HG03025 (cell line): ENCODE data around the gene ZNF207.
A peak's percentile ranks its signal among the peaks of the same experiment; 100 is the strongest.
"Not testable (repeated sequence)": the region's sequence is repeated elsewhere in the genome, so short reads cannot be mapped to it uniquely, and the experiment has no call there.

ENCODE experiments used
- ATAC-seq: cut with Tn5 transposase; IDR thresholded peaks from one replicate; pipeline ENCODE4 v1.9.1; 2021; ENCODE audit warnings: mild to moderate bottlenecking, moderate library complexity; ENCODE audit not compliant: unreplicated experiment, low FRiP score

The ZNF207 gene

GRCh38 chr17:32333187-32333586 lies 16.8 kb upstream of the ZNF207 start:
- ATAC-seq: no peak

GRCh38 chr17:32335046-32335445 lies 14.9 kb upstream of the ZNF207 start:
- ATAC-seq: no peak

- no peak for ATAC-seq
These were observed 14.3 kb upstream of the ZNF207 start for GRCh38 chr17:32335687-32336086.

GRCh38 chr17:32341141-32341856 lies 8.7 kb upstream of the ZNF207 start:
- no peak for ATAC-seq

GRCh38 chr17:32341857-32342602 lies 7.9 kb upstream of the ZNF207 start, which contains the start of gene C17orf75:
C17orf75 (minus strand) TSS chr17:32342173; CDS start chr17:32342139, 34 bp downstream.
- peak; percentile 53 for ATAC-seq

DNA sequence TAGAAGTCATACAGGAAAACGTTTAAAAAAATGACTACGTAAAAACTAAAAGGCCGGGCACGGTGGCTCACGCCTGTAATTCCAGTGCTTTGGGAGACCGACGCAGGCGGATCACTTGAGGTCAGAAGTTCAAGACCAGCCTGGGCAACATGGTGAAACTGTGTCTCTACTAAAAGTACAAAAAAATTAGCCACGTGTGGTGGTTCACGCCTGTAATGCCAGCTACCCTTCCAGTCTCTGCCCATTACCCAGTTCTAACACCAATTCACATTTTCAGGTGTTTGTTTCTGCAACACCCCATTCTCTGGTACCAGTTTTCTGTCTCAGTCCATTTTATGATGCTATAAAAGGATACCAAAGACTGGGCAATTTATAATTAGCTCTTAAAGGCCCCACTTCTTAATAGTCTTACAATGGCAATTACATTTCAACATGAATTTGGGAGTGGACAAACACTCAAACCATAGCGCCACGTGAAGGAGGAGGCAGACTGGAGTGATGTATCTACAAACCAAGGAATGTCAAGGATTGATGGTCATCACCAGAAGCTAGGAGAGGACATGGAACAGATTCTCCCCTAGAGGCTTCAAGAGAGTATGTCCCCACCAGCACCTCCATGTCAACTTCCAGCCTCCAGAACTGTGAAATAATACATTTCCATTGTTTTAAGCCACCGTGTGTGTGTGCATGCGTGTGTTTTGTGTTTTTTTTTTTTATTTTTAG lies 7.2 kb upstream of the ZNF207 start:
- ATAC-seq: no peak

- ATAC-seq: no peak
These were observed 3.9 kb upstream of the ZNF207 start for GRCh38 chr17:32345951-32346600.

DNA sequence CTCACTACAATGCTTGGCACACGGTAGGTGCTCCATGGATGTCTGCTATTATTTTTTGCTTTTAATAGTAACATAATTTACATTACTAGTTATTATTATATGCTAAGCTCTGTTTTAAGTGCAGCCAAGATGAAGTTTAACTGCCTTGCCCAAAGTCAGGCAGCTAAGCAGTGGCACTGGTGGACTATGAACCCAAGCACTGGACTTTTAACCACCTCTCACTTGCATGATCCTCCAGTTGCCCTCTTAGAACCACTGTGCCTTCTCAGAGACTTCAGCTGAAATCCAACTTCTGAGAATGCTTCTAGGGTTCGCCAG lies 1.5 kb upstream of the ZNF207 start:
- no peak for ATAC-seq

DNA sequence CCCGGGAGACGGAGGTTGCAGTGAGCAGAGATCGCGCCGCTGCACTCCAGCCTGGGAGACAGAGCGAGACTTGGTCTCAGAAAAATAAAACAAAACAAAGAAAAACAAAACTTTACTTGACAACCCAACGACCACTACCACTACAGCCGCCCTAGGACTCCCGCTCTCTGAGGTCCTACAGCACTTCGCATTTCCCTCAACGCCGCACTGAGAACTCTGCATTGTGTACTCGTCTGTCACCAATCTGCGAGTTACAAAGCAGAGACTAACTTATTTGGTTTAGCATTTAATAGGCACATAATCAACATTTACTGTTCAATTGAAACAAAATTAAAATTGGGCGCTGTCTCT lies 479 bp upstream of the ZNF207 start:
- ATAC-seq: no peak

GRCh38 chr17:32350666-32351418 lies 885 bp downstream of the ZNF207 start:
- ATAC-seq: no peak

DNA sequence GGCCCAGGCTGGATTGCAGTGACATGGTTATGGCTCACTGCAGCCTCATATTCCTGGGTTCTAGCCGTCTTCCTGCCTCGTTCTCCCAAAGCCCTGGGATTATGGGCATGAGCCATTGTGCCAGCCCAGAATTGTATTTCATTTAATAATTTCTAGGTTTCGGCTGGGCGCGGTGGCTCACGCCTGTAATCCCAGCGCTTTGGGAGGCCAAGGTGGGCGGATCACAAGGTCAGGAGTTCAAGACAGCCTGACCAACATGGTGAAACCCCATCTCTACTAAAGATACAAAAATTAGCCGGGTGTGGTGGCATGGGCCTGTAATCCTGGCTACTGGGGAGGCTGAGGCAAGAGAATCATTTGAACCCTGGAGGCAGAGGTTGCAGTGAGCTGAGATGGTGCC lies 2.8 kb downstream of the ZNF207 start:
- not testable (repeated sequence) for ATAC-seq

- ATAC-seq: no peak
These were observed 5.9 kb downstream of the ZNF207 start for GRCh38 chr17:32355649-32356377.

DNA sequence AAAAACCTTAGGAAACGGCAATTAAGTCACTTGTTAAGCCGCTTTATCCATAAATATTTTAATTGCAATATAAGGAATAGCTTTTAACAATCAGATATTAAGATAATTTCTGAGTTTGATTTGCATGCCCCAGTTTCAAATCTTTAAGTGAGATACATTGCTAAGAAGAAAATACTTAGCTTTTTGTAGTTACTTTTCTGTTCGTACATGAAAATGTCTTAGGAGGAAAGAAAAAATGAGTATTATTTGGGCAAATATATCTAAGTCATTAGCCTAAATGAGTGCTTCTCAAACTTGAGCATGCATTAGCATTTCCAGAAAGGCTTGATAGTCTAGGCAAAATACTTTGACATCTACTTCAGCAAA lies 6.4 kb downstream of the ZNF207 start:
- ATAC-seq: no peak

DNA sequence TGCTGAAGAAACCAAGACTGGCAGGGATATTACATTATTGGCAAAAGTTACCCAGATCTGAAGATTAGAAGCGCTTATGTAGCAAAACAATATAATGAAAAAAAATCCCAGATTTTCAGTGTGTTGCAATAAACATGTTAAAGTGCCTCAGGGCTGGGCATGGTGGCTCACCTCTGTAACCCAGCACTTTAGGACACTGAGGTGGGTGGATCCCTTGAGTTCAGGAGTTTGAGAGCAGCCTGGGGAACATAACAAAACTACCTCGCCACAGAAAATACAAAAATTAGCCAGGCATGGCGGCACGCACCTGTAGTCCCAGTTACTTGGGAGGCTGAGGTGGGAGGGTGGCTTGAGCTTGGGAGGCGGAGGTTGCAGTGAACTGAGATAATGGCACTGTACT lies 6.8 kb downstream of the ZNF207 start:
- ATAC-seq: no peak

- ATAC-seq: no peak
These were observed 7.7 kb downstream of the ZNF207 start for GRCh38 chr17:32357615-32358014.

GRCh38 chr17:32361270-32361669 lies 11.3 kb downstream of the ZNF207 start:
- no peak for ATAC-seq

- ATAC-seq: no peak
These were observed 20.5 kb downstream of the ZNF207 start for GRCh38 chr17:32370426-32370825.

- ATAC-seq: no peak
These were observed 32.7 kb downstream of the ZNF207 start for GRCh38 chr17:32382526-32383223.

DNA sequence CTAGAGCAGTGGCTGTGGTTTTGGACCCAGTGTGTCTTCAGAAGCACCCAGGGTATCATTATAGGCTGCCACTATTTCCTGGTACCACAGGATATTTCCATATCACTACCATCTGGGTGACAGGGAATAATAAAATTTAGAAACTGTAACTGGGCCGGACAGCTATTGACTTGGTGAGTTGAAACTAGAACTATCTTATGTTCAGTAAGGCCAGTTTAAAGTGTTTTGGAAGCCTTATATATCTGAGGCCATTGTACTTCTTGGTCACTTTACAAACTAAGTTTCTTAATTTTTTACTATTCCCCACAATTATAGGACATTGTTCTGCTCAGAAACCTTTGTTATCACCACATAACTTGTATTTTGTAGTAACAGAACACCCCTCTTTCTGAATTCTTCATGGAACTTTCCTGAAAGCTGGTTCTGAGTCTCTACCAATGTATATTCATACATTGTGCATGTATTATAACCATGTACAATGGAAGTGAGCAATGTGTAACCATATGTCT lies 34.0 kb downstream of the ZNF207 start:
- ATAC-seq: no peak
